Mammary epithelial cell (primary cell): Measurements from ENCODE around the gene CERS4.

Source experiments
- EZH2 ChIP-seq: IDR thresholded peaks from 2 replicates; pipeline ENCODE4 v1.6.1; 2012; ENCODE audit warnings: low read length, inconsistent platforms, borderline replicate concordance
- TF ChIP-seq, protein P1 (sequence below), 2 donors: IDR thresholded peaks in 1 of 2; conservative IDR thresholded peaks in 1 of 2; 2 replicates each; pipeline ENCODE4 v1.5.1; 2011 to 2012; ENCODE audit warnings: inconsistent platforms in 2 of 2, low read length in 2 of 2, mild to moderate bottlenecking in 2 of 2, control low read depth in 1 of 2, low read depth in 1 of 2; ENCODE audit not compliant: insufficient read depth in 1 of 2; ENCODE audit errors: extremely low read depth in 1 of 2

GRCh38 chr19:8265872-8266271 is 56.7 kb downstream of the CERS4 start:
- TF ChIP-seq, protein P1, sequence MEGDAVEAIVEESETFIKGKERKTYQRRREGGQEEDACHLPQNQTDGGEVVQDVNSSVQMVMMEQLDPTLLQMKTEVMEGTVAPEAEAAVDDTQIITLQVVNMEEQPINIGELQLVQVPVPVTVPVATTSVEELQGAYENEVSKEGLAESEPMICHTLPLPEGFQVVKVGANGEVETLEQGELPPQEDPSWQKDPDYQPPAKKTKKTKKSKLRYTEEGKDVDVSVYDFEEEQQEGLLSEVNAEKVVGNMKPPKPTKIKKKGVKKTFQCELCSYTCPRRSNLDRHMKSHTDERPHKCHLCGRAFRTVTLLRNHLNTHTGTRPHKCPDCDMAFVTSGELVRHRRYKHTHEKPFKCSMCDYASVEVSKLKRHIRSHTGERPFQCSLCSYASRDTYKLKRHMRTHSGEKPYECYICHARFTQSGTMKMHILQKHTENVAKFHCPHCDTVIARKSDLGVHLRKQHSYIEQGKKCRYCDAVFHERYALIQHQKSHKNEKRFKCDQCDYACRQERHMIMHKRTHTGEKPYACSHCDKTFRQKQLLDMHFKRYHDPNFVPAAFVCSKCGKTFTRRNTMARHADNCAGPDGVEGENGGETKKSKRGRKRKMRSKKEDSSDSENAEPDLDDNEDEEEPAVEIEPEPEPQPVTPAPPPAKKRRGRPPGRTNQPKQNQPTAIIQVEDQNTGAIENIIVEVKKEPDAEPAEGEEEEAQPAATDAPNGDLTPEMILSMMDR (conservative IDR thresholded peaks at IDR 0.05 in 1 of 2, IDR thresholded peaks at IDR 0.05 in 1 of 2; ENCODE audit: extremely low read depth in 1 of 2, insufficient read depth in 1 of 2, low read depth in 1 of 2, low read length in 2 of 2) = no peak
- TF ChIP-seq EZH2 = no peak
